MM.1S (cell line): ENCODE measurements around the gene RAB11A.
A peak's percentile ranks its signal among the peaks of the same experiment; 100 is the strongest.

ENCODE experiments used
- DNase-seq: peaks from one replicate; pipeline ENCODE4 v3.0.0-alpha.2; 2015
- H2AFZ ChIP-seq: fragments of 300-600 bp; sonication (generic); 2 replicates; pipeline ENCODE4 v1.6.0; 2016; ENCODE audit warnings: antibody characterized with exemption, low read length
- H3F3A ChIP-seq: fragments of 300-600 bp; sonication (generic); 2 replicates; pipeline ENCODE4 v1.6.1; 2016; ENCODE audit warnings: mild to moderate bottlenecking, antibody characterized with exemption, low read length, moderate library complexity, mixed read lengths; ENCODE audit not compliant: insufficient read depth
- H3K27ac ChIP-seq: fragments of 300-600 bp; sonication (generic); 2 replicates; pipeline ENCODE4 v1.5.1; 2016; ENCODE audit warnings: mild to moderate bottlenecking, low read length
- H3K27me3 ChIP-seq: fragments of 300-600 bp; sonication (generic); replicated peaks from 2 replicates; pipeline ENCODE4 v1.6.0; 2016; ENCODE audit warnings: low read length; ENCODE audit not compliant: insufficient read depth
- H3K36me3 ChIP-seq: fragments of 300-600 bp; sonication (generic); replicated peaks from 2 replicates; pipeline ENCODE4 v1.6.1; 2016; ENCODE audit warnings: mild to moderate bottlenecking, low read length, mixed read lengths; ENCODE audit not compliant: insufficient read depth
- H3K4me1 ChIP-seq: fragments of 300-600 bp; sonication (generic); 2 replicates; pipeline ENCODE4 v1.6.1; 2016; ENCODE audit warnings: low read length, mixed read lengths
- H3K4me2 ChIP-seq: fragments of 300-600 bp; sonication (generic); 2 replicates; pipeline ENCODE4 v1.6.0; 2016; ENCODE audit warnings: low read depth, low read length
- H3K4me3 ChIP-seq: fragments of 300-600 bp; sonication (generic); 2 replicates; pipeline ENCODE4 v1.5.1; 2016; ENCODE audit warnings: low read length, mixed read lengths
- H3K79me2 ChIP-seq: fragments of 300-600 bp; sonication (generic); 2 replicates; pipeline ENCODE4 v1.6.1; 2016; ENCODE audit warnings: mixed run types, low read length, mixed read lengths
- H3K9ac ChIP-seq: fragments of 300-600 bp; sonication (generic); 2 replicates; pipeline ENCODE4 v1.6.1; 2016; ENCODE audit warnings: low read length, mixed read lengths
- H3K9me2 ChIP-seq: fragments of 300-600 bp; sonication (generic); replicated peaks from 2 replicates; pipeline ENCODE4 v1.6.1; 2016; ENCODE audit warnings: mild to moderate bottlenecking, low read length, mixed read lengths; ENCODE audit not compliant: insufficient read depth
- H3K9me3 ChIP-seq: fragments of 300-600 bp; sonication (generic); replicated peaks from 2 replicates; pipeline ENCODE4 v1.6.1; 2016; ENCODE audit warnings: mild to moderate bottlenecking, low read length, mixed read lengths; ENCODE audit not compliant: insufficient read depth
- H4K20me1 ChIP-seq: fragments of 300-600 bp; sonication (generic); 2 replicates; pipeline ENCODE4 v1.6.1; 2016; ENCODE audit warnings: mild to moderate bottlenecking, low read length, moderate library complexity, mixed read lengths; ENCODE audit not compliant: insufficient read depth
- EZH2 ChIP-seq: fragments of 300-600 bp; sonication (generic); optimal IDR thresholded peaks from 2 replicates; pipeline ENCODE3; 2017; ENCODE audit warnings: low read depth, mild to moderate bottlenecking, antibody characterized with exemption, low read length, mixed read lengths
- EZH2phosphoT487 ChIP-seq: fragments of 300-600 bp; sonication (generic); IDR thresholded peaks from 2 replicates; pipeline ENCODE4 v1.6.1; 2018; ENCODE audit warnings: antibody characterized with exemption, low read length
- TF ChIP-seq, protein P1 (sequence below): fragments of 300-600 bp; sonication (generic); IDR thresholded peaks from 2 replicates; pipeline ENCODE4 v1.5.1; 2016; ENCODE audit warnings: antibody characterized with exemption, low read length, mixed read lengths

RAB11A gene

GRCh38 chr15:65827065-65827464 lies 42.2 kb upstream of the RAB11A start:
- Histone ChIP-seq H3K4me1 (no peaks in the 10 kb centered on the region), H3K9me3 (no peaks in the 10 kb centered on the region), H3K27ac (no peak overlapping the region), H4K20me1 (no peaks in the 10 kb centered on the region), H3K79me2 (no peaks in the 10 kb centered on the region), H3K36me3 (no peaks in the 10 kb centered on the region), H3K27me3 (no peaks in the 10 kb centered on the region), H2AFZ (no peak overlapping the region), H3K4me3 (no peak overlapping the region), H3F3A (no peaks in the 10 kb centered on the region), H3K9me2 (no peaks in the 10 kb centered on the region), H3K4me2 (no peak overlapping the region), H3K9ac (no peak overlapping the region)
- DNase-seq = no peak
- no peak for TF ChIP-seq EZH2
- no peak for TF ChIP-seq EZH2phosphoT487
- TF ChIP-seq, protein P1, sequence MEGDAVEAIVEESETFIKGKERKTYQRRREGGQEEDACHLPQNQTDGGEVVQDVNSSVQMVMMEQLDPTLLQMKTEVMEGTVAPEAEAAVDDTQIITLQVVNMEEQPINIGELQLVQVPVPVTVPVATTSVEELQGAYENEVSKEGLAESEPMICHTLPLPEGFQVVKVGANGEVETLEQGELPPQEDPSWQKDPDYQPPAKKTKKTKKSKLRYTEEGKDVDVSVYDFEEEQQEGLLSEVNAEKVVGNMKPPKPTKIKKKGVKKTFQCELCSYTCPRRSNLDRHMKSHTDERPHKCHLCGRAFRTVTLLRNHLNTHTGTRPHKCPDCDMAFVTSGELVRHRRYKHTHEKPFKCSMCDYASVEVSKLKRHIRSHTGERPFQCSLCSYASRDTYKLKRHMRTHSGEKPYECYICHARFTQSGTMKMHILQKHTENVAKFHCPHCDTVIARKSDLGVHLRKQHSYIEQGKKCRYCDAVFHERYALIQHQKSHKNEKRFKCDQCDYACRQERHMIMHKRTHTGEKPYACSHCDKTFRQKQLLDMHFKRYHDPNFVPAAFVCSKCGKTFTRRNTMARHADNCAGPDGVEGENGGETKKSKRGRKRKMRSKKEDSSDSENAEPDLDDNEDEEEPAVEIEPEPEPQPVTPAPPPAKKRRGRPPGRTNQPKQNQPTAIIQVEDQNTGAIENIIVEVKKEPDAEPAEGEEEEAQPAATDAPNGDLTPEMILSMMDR = no peak

DNA sequence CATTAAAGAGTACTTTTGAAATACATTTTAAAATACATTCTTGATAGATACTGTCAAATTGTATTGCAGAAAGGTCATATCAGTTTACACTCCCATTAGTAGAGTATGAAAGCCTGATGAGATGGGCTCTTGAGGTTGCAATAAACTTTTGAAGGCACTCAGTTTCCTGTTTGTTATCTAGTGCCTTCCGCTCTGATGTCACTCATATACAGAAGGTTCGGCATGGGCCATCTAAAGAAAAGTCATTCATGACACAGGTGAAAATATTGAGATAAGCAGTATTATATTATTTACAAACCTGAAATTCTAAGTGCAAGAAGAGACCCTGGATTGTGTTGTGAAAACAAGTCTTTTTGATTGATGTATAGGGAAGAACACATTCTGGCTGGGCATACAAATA lies 40.7 kb upstream of the RAB11A start:
- no peak overlapping the region for H3K4me2 ChIP-seq
- H2AFZ ChIP-seq = no peak overlapping the region
- H3K36me3 ChIP-seq = no peaks in the 10 kb centered on the region
- no peak overlapping the region for H3K27ac ChIP-seq
- H4K20me1 ChIP-seq = no peaks in the 10 kb centered on the region
- no peak overlapping the region for H3K4me3 ChIP-seq
- H3K27me3 ChIP-seq = no peaks in the 10 kb centered on the region
- TF ChIP-seq, protein P1 = no peak
- no peak for TF ChIP-seq EZH2
- no peak for TF ChIP-seq EZH2phosphoT487
- no peak overlapping the region for H3K9ac ChIP-seq
- no peak for DNase-seq
- H3K9me2 ChIP-seq = no peaks in the 10 kb centered on the region
- H3K9me3 ChIP-seq = no peaks in the 10 kb centered on the region
- peaks cover 13% of the 10 kb centered on the region for H3K4me1 ChIP-seq
- H3F3A ChIP-seq = peaks cover 13% of the 10 kb centered on the region; the same call in 1 of the 2 replicates
- no peaks in the 10 kb centered on the region for H3K79me2 ChIP-seq

GRCh38 chr15:65829130-65829764 lies 40.0 kb upstream of the RAB11A start:
- H3K9ac ChIP-seq = no peak overlapping the region
- no peaks in the 10 kb centered on the region for H3K9me2 ChIP-seq
- no peaks in the 10 kb centered on the region for H4K20me1 ChIP-seq
- TF ChIP-seq EZH2phosphoT487 = no peak
- TF ChIP-seq, protein P1 = peak; percentile 61
- peaks cover 19% of the 10 kb centered on the region for H3K4me1 ChIP-seq
- H3K79me2 ChIP-seq = no peaks in the 10 kb centered on the region
- peak; percentile 50 for DNase-seq
- no peaks in the 10 kb centered on the region for H3K27me3 ChIP-seq
- no peak overlapping the region for H2AFZ ChIP-seq
- H3K36me3 ChIP-seq = no peaks in the 10 kb centered on the region
- H3K4me2 ChIP-seq = no peak overlapping the region
- no peak overlapping the region for H3K4me3 ChIP-seq
- peaks cover 13% of the 10 kb centered on the region; the same call in 1 of the 2 replicates for H3F3A ChIP-seq
- H3K9me3 ChIP-seq = no peaks in the 10 kb centered on the region
- H3K27ac ChIP-seq = no peak overlapping the region
